GM12878 (cell line): Measurements from ENCODE around the gene MB21D2. TPM values are rescaled to one million over a fixed set of nuclear protein-coding genes. Genes with fewer than 3 reads are reported as not detected.
A peak's percentile ranks its signal among the peaks of the same experiment; 100 is the strongest.

Source experiments
- BRCA1 ChIP-seq: IDR thresholded peaks from 2 replicates; pipeline ENCODE4 v1.6.1; 2011; ENCODE audit warnings: low read depth, low read length, improper control_type of control experiment
- RB1 ChIP-seq: fragments of 450-650 bp; formaldehyde crosslinking; IDR thresholded peaks from 2 replicates; pipeline ENCODE4 v1.6.1; 2017; ENCODE audit warnings: mild to moderate bottlenecking, borderline replicate concordance
- TCF3 ChIP-seq: IDR thresholded peaks from 2 replicates; pipeline ENCODE4 v1.6.1; 2012; ENCODE audit warnings: low read depth, mild to moderate bottlenecking, low read length, borderline replicate concordance; ENCODE audit not compliant: insufficient read depth
- YBX1 ChIP-seq: fragments of 450-650 bp; IDR thresholded peaks from 2 replicates; pipeline ENCODE4 v1.6.1; 2016; ENCODE audit warnings: antibody characterized with exemption
- polyA plus RNA-seq, 11 experiments: library from polyadenylated mRNA; depleted of rRNA in 4 of 11; unstranded in 6 of 11; stranded (reverse) in 5 of 11; fragments of >200 nt; fragmentation: Nextera tagmentation in 4 of 11; fragmentation: Illumina TruSeq in 1 of 11; extraction: Ambion mirVana in 4 of 11; extraction: Trizol in 1 of 11; gene quantifications; 1 replicate in 1 of 11; 2 replicates in 10 of 11; pipeline versions ENCODE4 v1.2.1 to v1.2.3, GENCODE V29; 2011 to 2016; ENCODE audit warnings: inconsistent platforms in 2 of 11, missing spikeins in 2 of 11, low read depth in 1 of 11
- total RNA-seq, 4 experiments: library from RNA; depleted of rRNA in 3 of 4; stranded (reverse); fragments of >200 nt in 3 of 4; fragmentation: Illumina TruSeq in 1 of 4; extraction: Trizol in 1 of 4; gene quantifications; 2 replicates each; pipeline versions ENCODE4 v1.2.1 to v1.2.3, GENCODE V29; 2013 to 2021
- TF ChIP-seq, protein P1 (sequence below): fragments of 450-650 bp; IDR thresholded peaks from 2 replicates; pipeline ENCODE4 v1.6.1; 2016; ENCODE audit warnings: mild to moderate bottlenecking
- TF ChIP-seq, protein P2 (sequence below): fragments of 150-350 bp; IDR thresholded peaks from 2 replicates; pipeline ENCODE4 v1.6.1; 2014; ENCODE audit warnings: mild to moderate bottlenecking, low read depth, low read length

Gene MB21D2
- total and polyA plus RNA-seq, 10 of the 15 experiments (the other 5 are each of a cell fraction or from before 2014, with no cell fraction given), result 7.9 to 21.2 (median 15.3) TPM

DNA sequence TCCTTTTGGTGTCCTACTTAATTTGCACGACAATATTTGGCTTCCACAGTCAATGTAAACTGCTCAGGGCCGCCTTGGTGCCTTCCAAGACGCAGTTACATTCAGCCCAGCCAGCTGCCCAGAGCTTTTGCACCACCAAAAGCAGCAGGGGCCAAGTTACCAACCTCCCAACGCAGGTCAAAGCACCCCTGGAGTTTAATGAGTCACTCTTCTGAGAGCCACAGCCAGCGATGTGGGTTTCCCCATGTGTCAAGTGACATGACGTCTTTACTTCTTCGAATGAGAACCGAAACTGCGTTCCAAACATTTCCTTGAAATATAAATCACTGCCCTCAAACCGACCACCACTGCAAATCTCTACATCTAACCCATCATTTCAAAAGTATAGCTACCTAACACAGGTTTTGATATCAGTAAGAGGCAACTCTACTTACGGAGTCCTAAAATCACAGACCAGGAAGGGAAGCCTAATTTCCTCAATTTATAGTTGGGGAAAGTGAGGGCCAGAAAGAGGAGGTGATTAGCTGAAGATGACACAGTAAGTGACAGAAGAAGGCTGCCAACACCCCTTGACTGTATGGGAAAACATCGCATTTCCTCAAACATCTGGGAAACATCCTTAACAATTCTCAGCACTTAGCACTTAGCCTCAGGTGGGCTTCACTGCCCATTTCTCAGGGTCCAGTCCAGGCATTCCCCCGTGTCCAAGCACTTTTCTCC, 24.5 kb downstream of the MB21D2 start (continued):
- TF ChIP-seq TCF3, result peak; percentile 75; the same call in 1 of the 2 replicates
- TF ChIP-seq, protein P1, sequence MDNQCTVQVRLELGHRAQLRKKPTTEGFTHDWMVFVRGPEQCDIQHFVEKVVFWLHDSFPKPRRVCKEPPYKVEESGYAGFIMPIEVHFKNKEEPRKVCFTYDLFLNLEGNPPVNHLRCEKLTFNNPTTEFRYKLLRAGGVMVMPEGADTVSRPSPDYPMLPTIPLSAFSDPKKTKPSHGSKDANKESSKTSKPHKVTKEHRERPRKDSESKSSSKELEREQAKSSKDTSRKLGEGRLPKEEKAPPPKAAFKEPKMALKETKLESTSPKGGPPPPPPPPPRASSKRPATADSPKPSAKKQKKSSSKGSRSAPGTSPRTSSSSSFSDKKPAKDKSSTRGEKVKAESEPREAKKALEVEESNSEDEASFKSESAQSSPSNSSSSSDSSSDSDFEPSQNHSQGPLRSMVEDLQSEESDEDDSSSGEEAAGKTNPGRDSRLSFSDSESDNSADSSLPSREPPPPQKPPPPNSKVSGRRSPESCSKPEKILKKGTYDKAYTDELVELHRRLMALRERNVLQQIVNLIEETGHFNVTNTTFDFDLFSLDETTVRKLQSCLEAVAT, result peak; percentile 75; the same call in 1 of the 2 replicates
- 0 out of 2 replicates have a peak, but pooled peaks have one; percentile 12 for TF ChIP-seq RB1
- no peak for TF ChIP-seq BRCA1
- TF ChIP-seq, protein P2, sequence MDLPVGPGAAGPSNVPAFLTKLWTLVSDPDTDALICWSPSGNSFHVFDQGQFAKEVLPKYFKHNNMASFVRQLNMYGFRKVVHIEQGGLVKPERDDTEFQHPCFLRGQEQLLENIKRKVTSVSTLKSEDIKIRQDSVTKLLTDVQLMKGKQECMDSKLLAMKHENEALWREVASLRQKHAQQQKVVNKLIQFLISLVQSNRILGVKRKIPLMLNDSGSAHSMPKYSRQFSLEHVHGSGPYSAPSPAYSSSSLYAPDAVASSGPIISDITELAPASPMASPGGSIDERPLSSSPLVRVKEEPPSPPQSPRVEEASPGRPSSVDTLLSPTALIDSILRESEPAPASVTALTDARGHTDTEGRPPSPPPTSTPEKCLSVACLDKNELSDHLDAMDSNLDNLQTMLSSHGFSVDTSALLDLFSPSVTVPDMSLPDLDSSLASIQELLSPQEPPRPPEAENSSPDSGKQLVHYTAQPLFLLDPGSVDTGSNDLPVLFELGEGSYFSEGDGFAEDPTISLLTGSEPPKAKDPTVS, result no peak
- no peak for TF ChIP-seq YBX1
